HepG2 (cell line): ENCODE measurements around the gene C3orf52. TPM values are rescaled to one million over a fixed set of nuclear protein-coding genes. Genes with fewer than 3 reads are reported as not detected.

ENCODE experiments used
- ATAC-seq: fragments of 200-7000 bp; cut with Tn5 transposase; 3 replicates; pipeline ENCODE4 v1.9.1; 2020; ENCODE audit warnings: mild to moderate bottlenecking, moderate library complexity
- BruUV-seq: library from RNA; stranded (reverse); fragments of 400-500 nt; replicated peaks from 2 replicates; lab custom pipeline; 2021; lab: Mats Ljungman, UMichigan
- CTCF ChIA-PET: fragments of 300-600 bp; formaldehyde crosslinking; extraction: SDS; loops from one replicate; lab custom pipeline; 2021; ENCODE audit warnings: low total read pairs, inconsistent platforms, low intra/inter-chr PET ratio; lab: Yijun Ruan, JAX
- POLR2A ChIA-PET: fragments of 350-600 bp; sonication (Branson Sonifier 250); formaldehyde crosslinking; loops from one replicate; lab custom pipeline; 2020; ENCODE audit warnings: antibody characterized with exemption, inconsistent platforms; lab: Yijun Ruan, JAX
- DNase-seq: peaks from one replicate; pipeline ENCODE4 v3.0.0-alpha.2; 2015; ENCODE audit warnings: low spot score
- FAIRE-seq: peaks from 3 replicates; lab custom pipeline; 2011; peaks lifted over from hg19 to GRCh38; lab: Jason Lieb, UNC
- H2AFZ ChIP-seq: one replicate; pipeline ENCODE4 v1.6.1; 2011; ENCODE audit warnings: low read length, inconsistent platforms
- H3K27ac ChIP-seq: fragments of 300-600 bp; 3 replicates; pipeline ENCODE4 v1.8.0; 2011; ENCODE audit warnings: mixed run types, mild to moderate bottlenecking, mixed read lengths, low read length, inconsistent platforms; ENCODE audit not compliant: insufficient read depth; ENCODE audit errors: extremely low read length
- H3K27me3 ChIP-seq, 2 experiments: fragments of 200-600 bp in 1 of 2; 2 replicates in 1 of 2; 3 replicates in 1 of 2; pipeline versions ENCODE4 v1.6.0 to v1.8.0; 2011; ENCODE audit warnings: low read length in 2 of 2, mild to moderate bottlenecking in 2 of 2, moderate library complexity in 2 of 2, inconsistent platforms in 1 of 2; ENCODE audit not compliant: insufficient read depth in 2 of 2, control insufficient read depth in 1 of 2
- H3K36me3 ChIP-seq, 2 experiments: fragments of 200-600 bp in 1 of 2; replicated peaks in 1 of 2; 2 replicates in 1 of 2; 3 replicates in 1 of 2; pipeline versions ENCODE4 v1.5.1 to v1.8.0; 2011; ENCODE audit warnings: low read length in 2 of 2, inconsistent platforms in 1 of 2; ENCODE audit not compliant: insufficient read depth in 2 of 2, control insufficient read depth in 1 of 2
- H3K4me1 ChIP-seq: 2 replicates; pipeline ENCODE4 v1.5.1; 2012; ENCODE audit warnings: low read length, inconsistent platforms; ENCODE audit not compliant: insufficient read depth
- H3K4me2 ChIP-seq: 2 replicates; pipeline ENCODE4 v1.6.0; 2011; ENCODE audit warnings: low read depth, low read length, inconsistent platforms
- H3K4me3 ChIP-seq, 3 experiments: fragments of 200-600 bp in 1 of 3; sonication (generic), shearing (Covaris generic) in 1 of 3; replicated peaks in 1 of 3; 2 replicates each; pipeline ENCODE4 v1.5.1; 2011 to 2016; ENCODE audit warnings: low read length in 3 of 3, inconsistent platforms in 2 of 3, low read depth in 2 of 3, mild to moderate bottlenecking in 2 of 3, control low read depth in 1 of 3, mixed read lengths in 1 of 3; ENCODE audit not compliant: insufficient read depth in 1 of 3
- H3K79me2 ChIP-seq: one replicate; pipeline ENCODE4 v1.6.1; 2011; ENCODE audit warnings: low read length, inconsistent platforms; ENCODE audit not compliant: insufficient read depth
- H3K9ac ChIP-seq: 2 replicates; pipeline ENCODE4 v1.6.0; 2011; ENCODE audit warnings: mild to moderate bottlenecking, low read depth, low read length, inconsistent platforms; ENCODE audit not compliant: insufficient read depth
- H3K9me3 ChIP-seq: 2 replicates; pipeline ENCODE4 v1.5.1; 2012; ENCODE audit warnings: mild to moderate bottlenecking, low read length
- H4K20me1 ChIP-seq: 2 replicates; pipeline ENCODE4 v1.6.0; 2011; ENCODE audit warnings: inconsistent platforms, mild to moderate bottlenecking, low read length, moderate library complexity; ENCODE audit not compliant: insufficient read depth
- GPN1 ChIP-seq: sonication (generic); formaldehyde crosslinking; IDR thresholded peaks from 2 replicates; pipeline ENCODE4 v1.5.1; 2020; ENCODE audit warnings: missing genetic modification reagents, borderline replicate concordance
- HNRNPK ChIP-seq: fragments of 200-400 bp; formaldehyde crosslinking; IDR thresholded peaks from 2 replicates; pipeline ENCODE4 v1.6.1; 2018; ENCODE audit warnings: low read length, low read depth, moderate library complexity, mild to moderate bottlenecking; ENCODE audit not compliant: poor library complexity, severe bottlenecking
- KAT8 ChIP-seq: IDR thresholded peaks from 2 replicates; pipeline ENCODE4 v1.6.1; 2016; ENCODE audit warnings: missing genetic modification reagents, missing compliant biosample characterization
- POGK ChIP-seq: sonication (generic); formaldehyde crosslinking; conservative IDR thresholded peaks from 2 replicates; pipeline ENCODE4 v1.8.0; 2022; ENCODE audit warnings: mild to moderate bottlenecking, moderate library complexity, missing genetic modification reagents
- RAD51 ChIP-seq: fragments of 450-650 bp; IDR thresholded peaks from 2 replicates; pipeline ENCODE4 v1.6.1; 2016; ENCODE audit warnings: borderline replicate concordance
- SRSF1 ChIP-seq: fragments of 200-400 bp; formaldehyde crosslinking; optimal IDR thresholded peaks from 2 replicates; pipeline ENCODE3; 2017; ENCODE audit warnings: mild to moderate bottlenecking, low read depth, low read length, moderate library complexity
- ZNF367 ChIP-seq: sonication (generic); formaldehyde crosslinking; IDR thresholded peaks from 2 replicates; pipeline ENCODE4 v1.4.0; 2020; ENCODE audit warnings: missing genetic modification reagents, borderline replicate concordance
- ZNF407 ChIP-seq: sonication (generic); formaldehyde crosslinking; IDR thresholded peaks from one replicate; pipeline ENCODE4 v1.5.1; 2020; ENCODE audit warnings: mild to moderate bottlenecking, missing genetic modification reagents; ENCODE audit errors: not compliant biosample characterization
- ZNF530 ChIP-seq: sonication (generic); formaldehyde crosslinking; IDR thresholded peaks from 2 replicates; pipeline ENCODE4 v1.5.0; 2020; ENCODE audit warnings: low read depth, mild to moderate bottlenecking, missing genetic modification reagents
- WGBS: methylation state at CpG from one replicate; pipeline ENCODE4 v1.1.6; 2017; ENCODE audit warnings: low lambda C conversion rate; 5-methylcytosine and 5-hydroxymethylcytosine counted together
- in situ Hi-C: cut with HindIII; loops from 2 replicates; pipeline ENCODE4 v1.10.0; 2017; ENCODE audit warnings: low pct_unique_long_range_greater_than_20kb; ENCODE audit not compliant: extremely low pct_ligation_motif_present
- intact Hi-C: fragments of 100-400 bp; cut with micrococcal nuclease; formaldehyde crosslinking; loops from one replicate; pipeline ENCODE4 v1.10.0; 2022; ENCODE audit not compliant: unreplicated experiment
- polyA plus RNA-seq, 8 experiments: library from polyadenylated mRNA; depleted of rRNA in 3 of 8; stranded (reverse) in 7 of 8; unstranded in 1 of 8; fragments of >200 nt; fragmentation: Illumina TruSeq in 4 of 8; extraction: Trizol in 4 of 8; gene quantifications; 2 replicates each; pipeline versions ENCODE4 v1.2.1 to v1.2.3, GENCODE V29; 2011 to 2016; ENCODE audit warnings: low read depth in 4 of 8, missing spikeins in 1 of 8, mixed read lengths in 1 of 8; ENCODE audit not compliant: insufficient read depth in 1 of 8
- total RNA-seq, 5 experiments: library from RNA; depleted of rRNA; stranded (reverse); fragments of >200 nt; fragmentation: Illumina TruSeq; extraction: Trizol; gene quantifications; 2 replicates each; pipeline ENCODE4 v1.2.3, GENCODE V29; 2016; ENCODE audit warnings: low read depth in 1 of 5

C3orf52 gene
- total and polyA plus RNA-seq, 2 of the 13 experiments (the other 11 are each of a cell fraction or from before 2014, with no cell fraction given): 0.79 to 1.2 TPM

GRCh38 chr3:112038863-112039262, 47.3 kb upstream of the C3orf52 start:
- no peaks in the 10 kb centered on the region for H3K36me3 ChIP-seq
- no peak overlapping the region for H3K27ac ChIP-seq
- no peak overlapping the region for H3K4me2 ChIP-seq
- H2AFZ ChIP-seq: no peak overlapping the region
- intact Hi-C loops: no loop called here
- WGBS: 19% methylated on average over 3 of the region's 3 CpGs
- FAIRE-seq: no peak
- H3K4me1 ChIP-seq: peaks cover 16% of the 10 kb centered on the region
- CTCF ChIA-PET: no interaction called here
- BruUV-seq: no TSS peak
- H3K27me3 ChIP-seq: peaks cover 0 to 17% of the 10 kb centered on the region in 2 experiments; a peak in 2 of 5 replicates
- H3K9me3 ChIP-seq: no peaks in the 10 kb centered on the region
- POLR2A ChIA-PET: no interaction called here
- TF ChIP-seq ZNF530 (no peak), HNRNPK (no peak), GPN1 (CRISPR knock-in tag) (no peak), SRSF1 (no peak), KAT8 (CRISPR knock-in tag) (no peak), ZNF367 (CRISPR knock-in tag) (no peak), POGK (CRISPR knock-in tag) (no peak), RAD51 (no peak)
- in situ Hi-C loops: no loop called here
- ATAC-seq: no peak
- no peak overlapping the region for H3K9ac ChIP-seq
- no peaks in the 10 kb centered on the region for H3K79me2 ChIP-seq
- DNase-seq: no peak
- H3K4me3 ChIP-seq: no peak overlapping the region
- no peaks in the 10 kb centered on the region for H4K20me1 ChIP-seq

GRCh38 chr3:112041321-112041720, 44.9 kb upstream of the C3orf52 start:
- Histone ChIP-seq H3K4me1 (peaks cover 16% of the 10 kb centered on the region), H3K27ac (no peak overlapping the region), H4K20me1 (no peaks in the 10 kb centered on the region), H2AFZ (no peak overlapping the region), H3K79me2 (no peaks in the 10 kb centered on the region), H3K4me2 (no peak overlapping the region), H3K4me3 (no peak overlapping the region), H3K9ac (no peak overlapping the region), H3K36me3 (no peaks in the 10 kb centered on the region), H3K9me3 (no peaks in the 10 kb centered on the region), H3K27me3 (peaks cover 0 to 17% of the 10 kb centered on the region in 2 experiments; a peak in 2 of 5 replicates)
- ATAC-seq (no peak), FAIRE-seq (no peak), DNase-seq (no peak)
- intact Hi-C loops: loop anchor here (5.0 kb wide), 1 partner anchor 324 kb away; no protein-coding TSS in a partner anchor
- ChIA-PET POLR2A (no interaction called here), CTCF (no interaction called here)
- in situ Hi-C loops: no loop called here
- BruUV-seq: no TSS peak
- no peak for TF ChIP-seq ZNF407 (CRISPR knock-in tag)
